Vagina (tissue), 2 donors: ENCODE results near the gene FBXW2.

ENCODE experiments used
- POLR2A ChIP-seq, 2 donors: fragments of 450-650 bp; IDR thresholded peaks; one replicate each; pipeline ENCODE4 v1.6.1; 2017; ENCODE audit warnings: antibody characterized with exemption in 2 of 2, mild to moderate bottlenecking in 2 of 2, moderate library complexity in 2 of 2
- POLR2AphosphoS5 ChIP-seq, 2 donors: sonication (generic); formaldehyde crosslinking; IDR thresholded peaks; one replicate each; pipeline ENCODE4 v1.9.0; 2017; ENCODE audit warnings: antibody characterized with exemption in 2 of 2, mild to moderate bottlenecking in 2 of 2, low read depth in 1 of 2; ENCODE audit not compliant: insufficient read depth in 1 of 2

- TF ChIP-seq POLR2A (IDR thresholded peaks at IDR 0.05) (no peak), POLR2AphosphoS5 (IDR thresholded peaks at IDR 0.05; ENCODE audit: insufficient read depth in 1 of 2, low read depth in 1 of 2) (no peak)
These were observed 32.2 kb downstream of the FBXW2 start for GRCh38 chr9:120761006-120761405.
